ENCODE data around the gene FOXRED2.
"Not testable (repeated sequence)": the region's sequence is repeated elsewhere in the genome, so short reads cannot be mapped to it uniquely, and the experiment has no call there.

FOXRED2 gene

DNA sequence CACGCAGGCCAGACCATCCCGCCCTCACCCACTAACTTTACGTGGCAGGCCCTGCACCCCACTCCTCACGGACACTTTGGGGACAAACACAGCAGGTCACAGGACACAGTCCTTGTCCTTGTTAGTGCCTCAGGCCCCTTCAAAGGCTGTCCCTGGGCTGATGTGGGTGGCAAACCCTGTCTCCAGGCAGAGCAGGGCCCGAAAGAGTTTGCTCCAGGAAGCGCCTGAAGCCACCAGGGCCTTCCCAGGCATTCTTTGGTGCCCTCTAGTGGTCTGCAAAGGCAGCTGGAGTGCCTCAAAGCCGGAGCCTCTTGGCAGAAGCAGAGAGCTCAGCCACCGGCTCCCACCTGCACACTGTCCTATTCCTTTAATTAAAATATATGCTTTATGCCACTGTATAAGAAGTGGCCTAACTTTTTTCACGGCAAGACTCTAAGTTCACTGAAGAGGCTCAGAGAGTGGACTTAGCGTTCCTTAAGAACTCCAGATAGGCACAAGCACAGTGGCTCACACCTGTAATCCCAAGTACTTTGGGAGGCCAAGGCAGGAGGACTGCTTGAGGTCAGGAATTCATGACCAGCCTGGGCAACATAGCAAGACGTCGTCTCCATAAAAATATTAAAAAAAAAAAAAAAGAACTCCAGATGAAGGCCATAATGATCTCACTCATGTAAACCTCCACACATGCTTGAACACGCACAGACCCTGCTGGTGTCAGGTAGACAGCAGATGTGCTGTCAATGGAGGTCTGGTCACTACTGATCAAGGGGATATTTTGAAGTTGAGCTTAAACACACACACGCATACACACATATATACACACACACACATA, 36.5 kb downstream of the FOXRED2 start:
- DNase-seq = peak in 47 of 51 donors; percentile 17 to 85 (median 64)

DNA sequence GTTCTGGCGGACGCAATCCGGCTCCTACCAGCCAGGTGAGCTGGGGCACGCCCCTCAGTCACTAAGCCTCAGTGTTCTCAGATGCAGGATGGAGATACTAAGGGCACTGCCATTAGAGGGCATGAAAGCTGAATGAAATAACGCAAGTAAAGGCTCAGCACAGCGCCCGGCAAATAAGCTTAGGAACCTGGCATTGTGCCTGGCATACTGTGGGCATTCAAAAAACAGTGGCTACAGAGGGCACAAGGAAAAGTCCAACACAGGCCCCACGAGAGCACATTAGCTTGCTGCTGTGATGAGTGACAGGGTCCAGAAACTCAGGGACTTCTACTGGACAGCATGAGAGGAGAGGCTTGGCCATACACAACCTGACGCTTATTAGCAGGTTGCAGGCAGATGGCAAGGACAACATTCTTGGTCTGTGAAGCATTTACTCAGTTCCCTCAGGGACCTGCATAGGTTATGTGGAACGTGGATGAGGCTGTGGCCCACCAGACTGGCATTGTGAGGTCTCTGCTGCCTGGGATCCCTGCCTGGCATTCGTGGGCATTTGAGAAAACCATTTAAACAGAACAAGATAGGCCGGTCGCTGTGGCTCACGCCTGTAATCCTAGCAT, 37.6 kb downstream of the FOXRED2 start:
- DNase-seq = peak in 1 of 51 donors; percentile 20

DNA sequence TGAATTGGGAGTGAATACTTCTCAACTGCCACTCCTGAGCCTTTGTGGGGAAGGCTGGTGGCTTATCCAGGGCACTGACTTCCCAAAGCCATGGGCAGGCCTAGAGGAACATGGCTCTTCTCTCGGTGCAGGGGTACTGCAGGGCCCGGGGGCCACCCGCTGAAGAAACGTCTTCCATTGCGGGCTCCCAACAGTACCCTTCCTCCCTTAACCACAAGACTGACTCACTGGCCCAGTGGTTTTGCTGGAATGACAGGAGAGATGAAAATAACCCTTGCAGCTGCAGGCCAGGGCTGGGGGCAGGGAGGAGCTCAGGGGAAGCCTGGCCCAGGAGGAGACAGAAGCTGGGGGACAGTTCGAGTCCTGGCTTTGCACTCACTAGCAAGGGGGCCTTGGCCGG, 38.9 kb downstream of the FOXRED2 start:
- no peak for DNase-seq

GRCh38 chr22:36467042-36467810, 39.6 kb downstream of the FOXRED2 start:
- peak in 2 of 51 donors; percentile 34 to 38 for DNase-seq

DNA sequence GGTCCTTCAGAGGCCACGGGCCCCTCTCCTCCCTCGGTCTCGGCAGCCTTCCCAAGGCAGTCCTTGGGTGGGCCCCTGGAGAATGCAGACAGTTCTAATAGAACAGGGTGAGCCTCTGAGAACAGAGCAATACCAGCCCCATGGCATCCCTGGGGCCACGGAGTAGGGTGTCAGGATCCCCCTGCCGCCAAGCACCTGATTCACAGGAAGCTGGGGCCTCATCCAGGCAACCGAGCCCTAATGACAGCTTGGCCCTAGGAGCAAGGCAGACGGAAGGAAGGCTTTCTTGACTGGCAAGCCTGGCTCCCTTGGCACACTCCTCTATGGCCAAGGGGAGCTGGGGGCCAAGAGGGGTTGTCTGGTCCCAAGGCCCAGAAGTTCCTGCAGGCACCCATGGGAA, 40.6 kb downstream of the FOXRED2 start:
- no peak for DNase-seq

DNA sequence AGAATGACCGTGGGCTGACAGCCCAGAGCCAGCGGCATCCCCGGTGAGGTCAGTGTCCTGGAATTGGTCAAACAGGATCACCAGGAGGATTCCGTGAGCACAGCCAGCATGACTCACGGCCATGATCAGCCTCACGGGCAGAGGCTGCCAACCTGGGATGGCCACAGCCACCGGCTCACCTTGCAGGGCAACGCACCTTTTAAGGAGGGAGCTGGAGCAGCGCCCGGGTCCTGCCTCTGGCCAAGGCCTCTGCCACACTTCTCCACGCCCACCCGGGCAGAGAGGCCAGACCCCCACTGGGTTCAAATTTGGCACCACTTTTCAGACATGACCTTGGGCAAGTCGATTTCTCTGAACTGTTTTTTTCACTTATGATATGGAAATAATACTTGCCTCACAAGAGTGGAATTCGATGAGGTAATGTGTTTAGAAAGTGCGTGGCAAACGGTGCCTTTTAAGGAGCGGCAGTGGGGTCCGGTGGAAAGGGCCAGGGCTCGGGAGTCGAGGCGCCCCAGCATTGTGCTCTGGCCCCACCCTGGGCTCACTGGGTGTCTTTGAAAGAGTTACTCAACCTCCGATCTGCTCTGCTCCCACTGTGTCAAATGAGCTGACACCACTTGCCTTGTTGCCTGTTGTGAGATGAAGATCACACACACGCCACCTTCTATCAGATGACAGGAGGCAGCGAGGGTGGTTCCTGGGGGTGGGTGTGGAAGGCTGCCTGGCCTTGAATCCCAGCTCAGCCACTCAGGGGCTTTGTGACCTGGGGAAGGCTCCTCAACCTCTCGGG, 41.4 kb downstream of the FOXRED2 start:
- peak in 4 of 51 donors; percentile 10 to 63 (median 44) for DNase-seq

DNA sequence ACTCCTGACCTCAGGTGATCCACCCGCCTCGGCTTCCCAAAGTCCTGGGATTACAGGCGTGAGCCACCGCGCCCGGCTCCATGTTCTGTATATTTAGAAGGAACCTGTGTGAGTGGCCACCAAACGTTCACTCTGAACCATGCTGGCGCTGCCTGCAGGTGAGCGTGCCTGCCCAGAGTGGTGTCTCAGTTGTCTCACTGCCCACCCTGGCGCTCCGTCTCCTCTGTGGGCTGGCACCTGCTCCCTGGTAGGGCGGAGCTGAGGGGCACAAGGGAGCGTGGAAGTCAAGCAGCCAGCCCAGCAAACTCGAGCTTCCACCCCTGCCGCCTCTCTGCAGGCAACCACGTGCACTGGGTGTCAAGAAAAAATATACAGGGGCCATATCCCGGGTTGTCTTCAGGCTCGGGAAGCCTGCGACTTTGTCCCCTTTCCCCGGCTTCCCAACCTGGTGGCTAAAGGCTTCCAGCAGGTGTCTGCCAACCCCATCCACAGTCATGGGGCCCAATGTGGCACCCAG, 42.1 kb downstream of the FOXRED2 start:
- no peak for DNase-seq

- peak in 2 of 51 donors; percentile 20 to 25 for DNase-seq
Observed at GRCh38 chr22:36463783-36464184, 43.1 kb downstream of the FOXRED2 start.

- DNase-seq = no peak
Observed at GRCh38 chr22:36461665-36462649, 44.9 kb downstream of the FOXRED2 start.

GRCh38 chr22:36460202-36460601, 46.6 kb downstream of the FOXRED2 start:
- DNase-seq = no peak

- peak in 1 of 51 donors; percentile 21 for DNase-seq
Observed at GRCh38 chr22:36457688-36458450, 49.0 kb downstream of the FOXRED2 start.

- DNase-seq = no peak
Observed at GRCh38 chr22:36456464-36456845, 50.4 kb downstream of the FOXRED2 start.

DNA sequence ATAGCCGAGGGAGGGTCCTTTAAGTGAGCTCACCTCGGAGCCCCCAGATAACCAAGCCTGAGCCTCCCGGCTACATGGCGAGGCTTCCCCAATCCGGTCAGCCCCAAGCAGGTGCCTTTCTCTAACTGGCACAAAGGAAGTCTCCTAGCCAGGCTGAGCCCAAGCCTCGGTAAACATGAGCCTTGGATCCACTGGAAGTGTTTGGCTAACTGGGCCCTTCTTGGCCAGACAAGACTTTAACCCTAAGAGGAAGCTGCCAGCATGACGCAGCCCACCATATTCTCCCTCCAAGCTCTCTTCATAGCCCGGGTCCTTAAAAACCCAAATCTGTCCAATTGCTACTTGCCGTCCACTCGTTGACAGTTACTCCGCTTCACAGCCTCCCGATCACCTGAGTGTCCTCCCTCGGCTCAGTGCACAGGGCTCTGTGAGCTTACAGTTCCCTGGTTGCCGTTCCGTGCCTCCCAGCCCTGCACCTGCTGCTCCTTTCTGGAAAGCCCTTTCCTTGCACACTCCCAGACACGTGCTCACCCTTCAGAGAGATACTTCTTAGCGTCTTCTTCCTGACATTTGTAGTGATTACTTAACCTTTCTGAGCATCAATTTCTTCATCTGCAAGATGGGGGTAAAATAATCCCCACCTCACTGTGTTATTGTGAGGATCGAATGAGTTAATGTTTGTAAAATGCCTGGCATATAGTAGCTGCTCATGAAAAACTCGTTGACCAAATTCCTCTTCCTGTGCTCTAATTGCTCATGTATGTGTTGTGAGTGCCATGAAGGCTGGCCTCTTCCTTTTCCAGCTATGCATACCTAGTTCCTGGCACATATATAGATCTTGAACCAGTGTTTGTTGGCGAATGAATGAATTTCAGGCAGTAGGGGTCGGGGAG, 51.0 kb downstream of the FOXRED2 start:
- no peak for DNase-seq

GRCh38 chr22:36454916-36455570, 51.8 kb downstream of the FOXRED2 start:
- DNase-seq = peak in 47 of 51 donors; percentile 15 to 91 (median 71)

- DNase-seq = no peak
Observed at GRCh38 chr22:36453855-36454378, 52.9 kb downstream of the FOXRED2 start.

- DNase-seq = not testable (repeated sequence)
Observed at GRCh38 chr22:36452978-36453607, 53.7 kb downstream of the FOXRED2 start.
